Endothelial cell (in vitro differentiated cells): ENCODE measurements around the gene KLHL36. TPM values are rescaled to one million over a fixed set of nuclear protein-coding genes. Genes with fewer than 3 reads are reported as not detected.
A peak's percentile ranks its signal among the peaks of the same experiment; 100 is the strongest.

ENCODE experiments used
- DNase-seq: peaks from one replicate; pipeline ENCODE4 v3.0.0; 2021; ENCODE audit warnings: low spot score
- H3K27ac Mint-ChIP-seq: one replicate; pipeline ENCODE4 v1.8.0; 2021; ENCODE audit warnings: mixed read lengths, inconsistent platforms; ENCODE audit not compliant: unreplicated experiment
- H3K27me3 Mint-ChIP-seq: one replicate; pipeline ENCODE4 v1.8.0; 2021; ENCODE audit warnings: mild to moderate bottlenecking, moderate library complexity, mixed read lengths, inconsistent platforms; ENCODE audit not compliant: unreplicated experiment
- H3K36me3 Mint-ChIP-seq: one replicate; pipeline ENCODE4 v1.8.0; 2021; ENCODE audit warnings: mild to moderate bottlenecking, low read depth, mixed read lengths, inconsistent platforms; ENCODE audit not compliant: unreplicated experiment
- H3K4me1 Mint-ChIP-seq: one replicate; pipeline ENCODE4 v1.8.0; 2021; ENCODE audit warnings: mild to moderate bottlenecking, mixed read lengths, inconsistent platforms; ENCODE audit not compliant: unreplicated experiment
- H3K4me3 Mint-ChIP-seq: one replicate; pipeline ENCODE4 v1.8.0; 2021; ENCODE audit warnings: mild to moderate bottlenecking, mixed read lengths, inconsistent platforms; ENCODE audit not compliant: unreplicated experiment
- H3K9me3 Mint-ChIP-seq: one replicate; pipeline ENCODE4 v1.8.0; 2021; ENCODE audit warnings: mixed read lengths, inconsistent platforms; ENCODE audit not compliant: unreplicated experiment
- CTCF ChIP-seq: fragments of 200-600 bp; sonication (generic); IDR thresholded peaks from one replicate; pipeline ENCODE4 v1.5.0; 2021; ENCODE audit warnings: antibody characterized with exemption; ENCODE audit not compliant: unreplicated experiment
- total RNA-seq: library from RNA; stranded (reverse); fragmentation: NEBNext Ultra II Directional; extraction: Animal tissue kit (Norgen Biotek cat#: 25700); gene quantifications from one replicate; pipeline ENCODE4 v1.2.1, GENCODE V29; 2021; ENCODE audit not compliant: unreplicated experiment

Gene KLHL36
- total RNA-seq, 1 donor from 2014 or later = 40.8 TPM

- H3K4me1 Mint-ChIP-seq = peaks cover 34% of the 10 kb centered on the region
These were observed 33.1 kb upstream of the KLHL36 start for GRCh38 chr16:84614968-84615813.

GRCh38 chr16:84616515-84616914 is 31.8 kb upstream of the KLHL36 start:
- H3K9me3 Mint-ChIP-seq = no peaks in the 10 kb centered on the region
- no peak overlapping the region for H3K27ac Mint-ChIP-seq
- H3K4me1 Mint-ChIP-seq = peaks cover 32% of the 10 kb centered on the region

More at GRCh38 chr16:84614968-84615813, 33.1 kb upstream of the KLHL36 start:
- Mint-ChIP-seq H3K36me3 (peaks cover 21% of the 10 kb centered on the region), H3K9me3 (no peaks in the 10 kb centered on the region), H3K4me3 (peak overlapping the region; percentile 29), H3K27ac (no peak overlapping the region), H3K27me3 (peaks cover 15% of the 10 kb centered on the region)
- DNase-seq = no peak
- no peak for TF ChIP-seq CTCF

DNA sequence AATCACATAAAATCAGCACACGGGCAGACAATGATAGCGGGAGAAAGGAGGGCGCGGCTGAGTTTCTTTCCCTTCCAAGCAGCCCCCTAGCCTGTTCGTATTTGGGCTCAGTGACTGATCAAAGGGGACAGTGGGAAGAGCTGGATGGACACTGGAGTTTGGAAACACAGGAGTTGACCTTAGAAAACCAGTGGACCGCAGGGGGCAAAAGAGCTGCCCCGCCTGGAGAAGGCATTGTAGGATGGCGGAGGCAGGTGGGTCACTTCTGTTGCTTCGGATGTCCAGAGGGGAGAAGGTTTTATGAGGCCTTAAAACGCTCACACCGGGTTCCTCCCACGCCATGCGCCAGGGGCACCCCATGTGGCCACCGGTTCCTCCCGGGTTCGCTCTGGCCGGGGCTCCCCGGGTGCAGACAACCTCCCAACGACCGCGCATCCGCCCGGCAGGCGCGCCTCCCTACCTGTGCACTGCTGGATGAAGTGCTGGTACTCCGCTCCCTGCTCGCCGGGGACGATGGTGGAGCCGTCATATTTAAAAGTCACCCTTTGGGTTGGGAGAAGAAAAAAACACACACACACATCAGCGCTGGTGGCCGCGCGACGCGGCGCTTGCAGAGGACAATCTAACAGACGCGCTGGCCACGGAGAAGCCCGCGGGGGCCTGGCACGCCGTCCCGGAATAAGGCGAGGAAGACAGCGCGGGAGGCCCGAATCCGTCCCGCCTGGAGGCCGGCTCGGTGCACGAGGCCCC is 31.1 kb upstream of the KLHL36 start:
- Mint-ChIP-seq H3K4me1 (peaks cover 26% of the 10 kb centered on the region), H3K36me3 (peaks cover 12% of the 10 kb centered on the region), H3K9me3 (no peaks in the 10 kb centered on the region), H3K27me3 (peaks cover 15% of the 10 kb centered on the region), H3K4me3 (peak overlapping the region; percentile 93), H3K27ac (peak overlapping the region; percentile 72)
- TF ChIP-seq CTCF = no peak
- no peak for DNase-seq

More at GRCh38 chr16:84616515-84616914, 31.8 kb upstream of the KLHL36 start:
- Mint-ChIP-seq H3K27me3 (peaks cover 15% of the 10 kb centered on the region), H3K36me3 (peaks cover 16% of the 10 kb centered on the region), H3K4me3 (peak overlapping the region; percentile 93)
- no peak for TF ChIP-seq CTCF
- no peak for DNase-seq

DNA sequence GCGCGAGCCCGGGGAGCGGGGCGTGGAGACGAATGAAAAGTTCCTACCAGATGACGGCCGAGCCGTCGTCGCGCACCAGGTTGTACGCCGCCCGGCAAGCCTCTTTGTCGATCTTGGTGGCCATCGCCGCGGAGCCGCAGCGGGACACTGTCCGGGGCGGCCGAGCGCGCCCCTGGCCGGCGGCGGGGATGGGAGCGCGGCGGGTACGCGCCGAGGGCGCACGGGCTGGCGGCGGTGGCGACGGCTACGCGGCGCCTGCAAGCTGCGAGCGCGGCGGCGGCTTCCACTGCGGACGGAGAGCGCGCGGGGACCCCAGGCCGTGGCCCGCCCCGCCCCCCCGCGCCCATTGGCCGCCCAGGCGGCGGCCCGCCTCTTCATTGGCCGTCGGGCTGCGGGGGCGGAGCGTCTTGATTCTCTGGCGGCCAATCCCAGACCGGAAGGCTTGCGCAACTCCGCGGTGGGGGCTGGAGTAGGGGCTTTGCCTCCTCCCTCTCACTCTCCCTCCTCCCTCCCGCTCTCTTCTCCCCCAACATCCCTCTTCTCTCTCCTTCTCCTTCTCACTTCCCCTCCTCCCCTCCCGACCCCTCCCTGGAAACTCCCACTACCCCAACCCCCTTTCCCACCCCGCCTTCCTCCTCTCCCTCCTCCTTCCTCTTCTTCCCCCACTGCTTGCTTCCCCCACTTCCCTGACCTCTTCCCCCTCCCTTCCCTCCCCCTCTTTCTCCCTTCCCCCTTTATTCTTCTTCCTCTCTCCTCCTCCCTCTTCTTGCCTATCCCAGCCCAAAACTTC is 30.3 kb upstream of the KLHL36 start, which contains the start of gene COTL1:
Gene COTL1, minus strand, starts transcription at position 288 of the 790 bp plus-strand sequence. Its CDS starts 164 bp downstream, at position 124.
- Mint-ChIP-seq H3K4me3 (peak within 1 kb of the TSS; percentile 93), H3K27me3 (peaks cover 15% of the 10 kb centered on the region), H3K27ac (peak within 1 kb of the TSS; percentile 72), H3K9me3 (no peaks in the 10 kb centered on the region), H3K4me1 (peaks cover 26% of the 10 kb centered on the region), H3K36me3 (peaks cover 12% of the 10 kb centered on the region)
- TF ChIP-seq CTCF = no peak
- peak; percentile 90 for DNase-seq
